GM23338 (cell line): ENCODE measurements around the gene CHRM4.

Source experiments
- CREB1 ChIP-seq: fragments of 250-450 bp; sonication (Bioruptor Pico); IDR thresholded peaks from 2 replicates; pipeline ENCODE4 v1.5.0; 2020; ENCODE audit warnings: low read depth, mild to moderate bottlenecking, moderate library complexity
- EZH2 ChIP-seq: fragments of 200-600 bp; sonication (generic); IDR thresholded peaks from one replicate; pipeline ENCODE4 v1.8.0; 2017; ENCODE audit warnings: antibody characterized with exemption, mild to moderate bottlenecking, low read depth; ENCODE audit not compliant: unreplicated experiment
- EZH2phosphoT487 ChIP-seq: fragments of 200-600 bp; sonication (generic); IDR thresholded peaks from one replicate; pipeline ENCODE4 v1.8.1; 2018; ENCODE audit warnings: antibody characterized with exemption; ENCODE audit not compliant: unreplicated experiment
- JUNB ChIP-seq: IDR thresholded peaks from one replicate; pipeline ENCODE4 v1.6.1; 2016; ENCODE audit warnings: antibody characterized with exemption; ENCODE audit not compliant: unreplicated experiment
- NANOG ChIP-seq: IDR thresholded peaks from 2 replicates; pipeline ENCODE4 v1.6.1; 2016; ENCODE audit warnings: antibody characterized with exemption, borderline replicate concordance
- POLR2AphosphoS5 ChIP-seq: IDR thresholded peaks from 2 replicates; pipeline ENCODE4 v1.6.1; 2016; ENCODE audit warnings: antibody characterized with exemption, low read depth
- REST ChIP-seq: IDR thresholded peaks from one replicate; pipeline ENCODE4 v1.6.1; 2018; ENCODE audit warnings: antibody characterized with exemption; ENCODE audit not compliant: unreplicated experiment
- ZNF114 ChIP-seq: fragments of 250-450 bp; sonication (Bioruptor Pico); IDR thresholded peaks from 2 replicates; pipeline ENCODE4 v1.5.0; 2020; ENCODE audit warnings: mild to moderate bottlenecking, moderate library complexity
- ZNF331 ChIP-seq: fragments of 250-450 bp; sonication (Bioruptor Pico); IDR thresholded peaks from 2 replicates; pipeline ENCODE4 v1.5.0; 2020; ENCODE audit warnings: low read depth, mild to moderate bottlenecking, moderate library complexity
- TF ChIP-seq, protein P1 (sequence below), 2 experiments: fragments of 200-600 bp in 1 of 2; sonication (generic) in 1 of 2; conservative IDR thresholded peaks; 2 replicates each; pipeline versions ENCODE4 v1.5.1 to v1.6.1; 2016 to 2017; ENCODE audit warnings: antibody characterized with exemption in 2 of 2, low read depth in 2 of 2, mild to moderate bottlenecking in 2 of 2, moderate library complexity in 1 of 2
- TF ChIP-seq, protein P2 (sequence below): IDR thresholded peaks from 2 replicates; pipeline ENCODE4 v1.6.1; 2016; ENCODE audit warnings: antibody characterized with exemption
- TF ChIP-seq, protein P3 (sequence below): fragments of 250-450 bp; sonication (Bioruptor Pico); IDR thresholded peaks from 2 replicates; pipeline ENCODE4 v1.5.0; 2020; ENCODE audit warnings: mild to moderate bottlenecking, moderate library complexity

- TF ChIP-seq, protein P1, sequence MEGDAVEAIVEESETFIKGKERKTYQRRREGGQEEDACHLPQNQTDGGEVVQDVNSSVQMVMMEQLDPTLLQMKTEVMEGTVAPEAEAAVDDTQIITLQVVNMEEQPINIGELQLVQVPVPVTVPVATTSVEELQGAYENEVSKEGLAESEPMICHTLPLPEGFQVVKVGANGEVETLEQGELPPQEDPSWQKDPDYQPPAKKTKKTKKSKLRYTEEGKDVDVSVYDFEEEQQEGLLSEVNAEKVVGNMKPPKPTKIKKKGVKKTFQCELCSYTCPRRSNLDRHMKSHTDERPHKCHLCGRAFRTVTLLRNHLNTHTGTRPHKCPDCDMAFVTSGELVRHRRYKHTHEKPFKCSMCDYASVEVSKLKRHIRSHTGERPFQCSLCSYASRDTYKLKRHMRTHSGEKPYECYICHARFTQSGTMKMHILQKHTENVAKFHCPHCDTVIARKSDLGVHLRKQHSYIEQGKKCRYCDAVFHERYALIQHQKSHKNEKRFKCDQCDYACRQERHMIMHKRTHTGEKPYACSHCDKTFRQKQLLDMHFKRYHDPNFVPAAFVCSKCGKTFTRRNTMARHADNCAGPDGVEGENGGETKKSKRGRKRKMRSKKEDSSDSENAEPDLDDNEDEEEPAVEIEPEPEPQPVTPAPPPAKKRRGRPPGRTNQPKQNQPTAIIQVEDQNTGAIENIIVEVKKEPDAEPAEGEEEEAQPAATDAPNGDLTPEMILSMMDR (conservative IDR thresholded peaks at IDR 0.05; ENCODE audit: low read depth in 2 of 2) = no peak
- no peak for TF ChIP-seq REST
- TF ChIP-seq JUNB = no peak
- TF ChIP-seq EZH2 = no peak
- TF ChIP-seq EZH2phosphoT487 = no peak
- TF ChIP-seq, protein P2, sequence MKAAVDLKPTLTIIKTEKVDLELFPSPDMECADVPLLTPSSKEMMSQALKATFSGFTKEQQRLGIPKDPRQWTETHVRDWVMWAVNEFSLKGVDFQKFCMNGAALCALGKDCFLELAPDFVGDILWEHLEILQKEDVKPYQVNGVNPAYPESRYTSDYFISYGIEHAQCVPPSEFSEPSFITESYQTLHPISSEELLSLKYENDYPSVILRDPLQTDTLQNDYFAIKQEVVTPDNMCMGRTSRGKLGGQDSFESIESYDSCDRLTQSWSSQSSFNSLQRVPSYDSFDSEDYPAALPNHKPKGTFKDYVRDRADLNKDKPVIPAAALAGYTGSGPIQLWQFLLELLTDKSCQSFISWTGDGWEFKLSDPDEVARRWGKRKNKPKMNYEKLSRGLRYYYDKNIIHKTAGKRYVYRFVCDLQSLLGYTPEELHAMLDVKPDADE = no peak
- TF ChIP-seq POLR2AphosphoS5 = no peak
- no peak for TF ChIP-seq CREB1 (CRISPR knock-in tag)
- TF ChIP-seq ZNF331 (CRISPR knock-in tag) = no peak
- TF ChIP-seq NANOG = no peak
- no peak for TF ChIP-seq ZNF114 (CRISPR knock-in tag)
- TF ChIP-seq, protein P3, sequence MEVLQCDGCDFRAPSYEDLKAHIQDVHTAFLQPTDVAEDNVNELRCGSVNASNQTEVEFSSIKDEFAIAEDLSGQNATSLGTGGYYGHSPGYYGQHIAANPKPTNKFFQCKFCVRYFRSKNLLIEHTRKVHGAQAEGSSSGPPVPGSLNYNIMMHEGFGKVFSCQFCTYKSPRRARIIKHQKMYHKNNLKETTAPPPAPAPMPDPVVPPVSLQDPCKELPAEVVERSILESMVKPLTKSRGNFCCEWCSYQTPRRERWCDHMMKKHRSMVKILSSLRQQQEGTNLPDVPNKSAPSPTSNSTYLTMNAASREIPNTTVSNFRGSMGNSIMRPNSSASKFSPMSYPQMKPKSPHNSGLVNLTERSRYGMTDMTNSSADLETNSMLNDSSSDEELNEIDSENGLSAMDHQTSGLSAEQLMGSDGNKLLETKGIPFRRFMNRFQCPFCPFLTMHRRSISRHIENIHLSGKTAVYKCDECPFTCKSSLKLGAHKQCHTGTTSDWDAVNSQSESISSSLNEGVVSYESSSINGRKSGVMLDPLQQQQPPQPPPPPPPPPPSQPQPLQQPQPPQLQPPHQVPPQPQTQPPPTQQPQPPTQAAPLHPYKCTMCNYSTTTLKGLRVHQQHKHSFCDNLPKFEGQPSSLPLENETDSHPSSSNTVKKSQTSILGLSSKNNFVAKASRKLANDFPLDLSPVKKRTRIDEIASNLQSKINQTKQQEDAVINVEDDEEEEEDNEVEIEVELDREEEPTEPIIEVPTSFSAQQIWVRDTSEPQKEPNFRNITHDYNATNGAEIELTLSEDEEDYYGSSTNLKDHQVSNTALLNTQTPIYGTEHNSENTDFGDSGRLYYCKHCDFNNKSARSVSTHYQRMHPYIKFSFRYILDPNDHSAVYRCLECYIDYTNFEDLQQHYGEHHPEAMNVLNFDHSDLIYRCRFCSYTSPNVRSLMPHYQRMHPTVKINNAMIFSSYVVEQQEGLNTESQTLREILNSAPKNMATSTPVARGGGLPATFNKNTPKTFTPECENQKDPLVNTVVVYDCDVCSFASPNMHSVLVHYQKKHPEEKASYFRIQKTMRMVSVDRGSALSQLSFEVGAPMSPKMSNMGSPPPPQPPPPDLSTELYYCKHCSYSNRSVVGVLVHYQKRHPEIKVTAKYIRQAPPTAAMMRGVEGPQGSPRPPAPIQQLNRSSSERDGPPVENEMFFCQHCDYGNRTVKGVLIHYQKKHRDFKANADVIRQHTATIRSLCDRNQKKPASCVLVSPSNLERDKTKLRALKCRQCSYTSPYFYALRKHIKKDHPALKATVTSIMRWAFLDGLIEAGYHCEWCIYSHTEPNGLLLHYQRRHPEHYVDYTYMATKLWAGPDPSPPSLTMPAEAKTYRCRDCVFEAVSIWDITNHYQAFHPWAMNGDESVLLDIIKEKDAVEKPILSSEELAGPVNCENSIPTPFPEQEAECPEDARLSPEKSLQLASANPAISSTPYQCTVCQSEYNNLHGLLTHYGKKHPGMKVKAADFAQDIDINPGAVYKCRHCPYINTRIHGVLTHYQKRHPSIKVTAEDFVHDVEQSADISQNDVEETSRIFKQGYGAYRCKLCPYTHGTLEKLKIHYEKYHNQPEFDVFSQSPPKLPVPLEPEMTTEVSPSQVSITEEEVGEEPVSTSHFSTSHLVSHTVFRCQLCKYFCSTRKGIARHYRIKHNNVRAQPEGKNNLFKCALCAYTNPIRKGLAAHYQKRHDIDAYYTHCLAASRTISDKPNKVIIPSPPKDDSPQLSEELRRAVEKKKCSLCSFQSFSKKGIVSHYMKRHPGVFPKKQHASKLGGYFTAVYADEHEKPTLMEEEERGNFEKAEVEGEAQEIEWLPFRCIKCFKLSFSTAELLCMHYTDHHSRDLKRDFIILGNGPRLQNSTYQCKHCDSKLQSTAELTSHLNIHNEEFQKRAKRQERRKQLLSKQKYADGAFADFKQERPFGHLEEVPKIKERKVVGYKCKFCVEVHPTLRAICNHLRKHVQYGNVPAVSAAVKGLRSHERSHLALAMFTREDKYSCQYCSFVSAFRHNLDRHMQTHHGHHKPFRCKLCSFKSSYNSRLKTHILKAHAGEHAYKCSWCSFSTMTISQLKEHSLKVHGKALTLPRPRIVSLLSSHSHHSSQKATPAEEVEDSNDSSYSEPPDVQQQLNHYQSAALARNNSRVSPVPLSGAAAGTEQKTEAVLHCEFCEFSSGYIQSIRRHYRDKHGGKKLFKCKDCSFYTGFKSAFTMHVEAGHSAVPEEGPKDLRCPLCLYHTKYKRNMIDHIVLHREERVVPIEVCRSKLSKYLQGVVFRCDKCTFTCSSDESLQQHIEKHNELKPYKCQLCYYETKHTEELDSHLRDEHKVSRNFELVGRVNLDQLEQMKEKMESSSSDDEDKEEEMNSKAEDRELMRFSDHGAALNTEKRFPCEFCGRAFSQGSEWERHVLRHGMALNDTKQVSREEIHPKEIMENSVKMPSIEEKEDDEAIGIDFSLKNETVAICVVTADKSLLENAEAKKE (CRISPR knock-in tag) = no peak
Observed at GRCh38 chr11:46377831-46378230, 13.7 kb downstream of the CHRM4 start.
